Tibial artery (tissue), 4 donors: ENCODE measurements around the gene LRP1B.

ENCODE experiments used
- DNase-seq, 2 donors: peaks; one replicate each; pipeline ENCODE4 v3.0.0-alpha.2; 2019
- H3K27ac ChIP-seq, 2 donors: fragments of 200-600 bp; sonication (generic) in 1 of 2; 1 replicate in 1 of 2; 2 replicates in 1 of 2; pipeline ENCODE4 v1.5.1; 2018 to 2019; ENCODE audit warnings: mild to moderate bottlenecking in 1 of 2
- H3K27me3 ChIP-seq, 2 donors: fragments of 200-600 bp; sonication (generic) in 1 of 2; one replicate each; pipeline versions ENCODE4 v1.5.1 to v1.6.0; 2016 to 2019
- H3K36me3 ChIP-seq, 3 donors: fragments of 200-600 bp; sonication (generic) in 2 of 3; one replicate each; pipeline ENCODE4 v1.5.1; 2016 to 2019; ENCODE audit warnings: mild to moderate bottlenecking in 2 of 3
- H3K4me1 ChIP-seq, 4 donors: fragments of 200-600 bp; sonication (generic) in 2 of 4; 1 replicate in 3 of 4; 2 replicates in 1 of 4; pipeline ENCODE4 v1.5.1; 2016 to 2019
- H3K4me3 ChIP-seq, 2 donors: fragments of 200-600 bp; sonication (generic) in 1 of 2; 1 replicate in 1 of 2; 2 replicates in 1 of 2; pipeline ENCODE4 v1.5.1; 2018 to 2019; ENCODE audit warnings: mild to moderate bottlenecking in 2 of 2
- H3K9me3 ChIP-seq, 3 donors: fragments of 200-600 bp; sonication (generic) in 1 of 3; one replicate each; pipeline ENCODE4 v1.5.1; 2016 to 2019
- intact Hi-C: fragments of 100-400 bp; cut with DNase I; formaldehyde crosslinking; loops from one replicate; pipeline ENCODE4 v1.15.0; 2023; ENCODE audit warnings: low total_unique reads
- TF ChIP-seq, protein P1 (sequence below), 2 experiments: fragments of 200-600 bp in 1 of 2; fragments of 450-650 bp in 1 of 2; IDR thresholded peaks; one replicate each; pipeline ENCODE4 v1.5.1; 2017 to 2019; ENCODE audit warnings: antibody characterized with exemption in 2 of 2, mild to moderate bottlenecking in 1 of 2, moderate library complexity in 1 of 2

Gene LRP1B

DNA sequence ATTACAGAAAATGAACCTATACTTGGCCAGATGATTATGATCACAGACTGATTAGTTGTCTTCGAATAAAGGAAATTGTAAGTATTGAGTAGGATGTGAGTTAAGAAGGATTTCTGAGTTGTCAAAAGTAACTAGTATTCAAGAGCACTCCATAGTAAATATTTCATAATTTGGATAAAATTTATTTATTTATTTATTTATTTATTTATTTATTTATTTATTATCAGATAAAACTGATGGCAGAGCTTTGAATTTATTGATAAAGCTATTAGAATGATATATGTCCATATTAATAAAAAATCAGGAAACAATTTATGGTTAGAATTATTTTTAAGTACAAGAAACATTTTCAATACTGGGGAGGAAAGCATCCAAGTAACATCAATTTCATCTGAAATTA lies 1634.1 kb downstream of the LRP1B start:
- TF ChIP-seq, protein P1, sequence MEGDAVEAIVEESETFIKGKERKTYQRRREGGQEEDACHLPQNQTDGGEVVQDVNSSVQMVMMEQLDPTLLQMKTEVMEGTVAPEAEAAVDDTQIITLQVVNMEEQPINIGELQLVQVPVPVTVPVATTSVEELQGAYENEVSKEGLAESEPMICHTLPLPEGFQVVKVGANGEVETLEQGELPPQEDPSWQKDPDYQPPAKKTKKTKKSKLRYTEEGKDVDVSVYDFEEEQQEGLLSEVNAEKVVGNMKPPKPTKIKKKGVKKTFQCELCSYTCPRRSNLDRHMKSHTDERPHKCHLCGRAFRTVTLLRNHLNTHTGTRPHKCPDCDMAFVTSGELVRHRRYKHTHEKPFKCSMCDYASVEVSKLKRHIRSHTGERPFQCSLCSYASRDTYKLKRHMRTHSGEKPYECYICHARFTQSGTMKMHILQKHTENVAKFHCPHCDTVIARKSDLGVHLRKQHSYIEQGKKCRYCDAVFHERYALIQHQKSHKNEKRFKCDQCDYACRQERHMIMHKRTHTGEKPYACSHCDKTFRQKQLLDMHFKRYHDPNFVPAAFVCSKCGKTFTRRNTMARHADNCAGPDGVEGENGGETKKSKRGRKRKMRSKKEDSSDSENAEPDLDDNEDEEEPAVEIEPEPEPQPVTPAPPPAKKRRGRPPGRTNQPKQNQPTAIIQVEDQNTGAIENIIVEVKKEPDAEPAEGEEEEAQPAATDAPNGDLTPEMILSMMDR (IDR thresholded peaks at IDR 0.05): no peak
- Histone ChIP-seq H3K27me3 (no peaks in the 10 kb centered on the region), H3K9me3 (no peaks in the 10 kb centered on the region), H3K36me3 (no peaks in the 10 kb centered on the region), H3K27ac (no peak overlapping the region), H3K4me3 (no peak overlapping the region), H3K4me1 (no peaks in the 10 kb centered on the region)
- intact Hi-C loops: no loop called here
- no peak for DNase-seq

DNA sequence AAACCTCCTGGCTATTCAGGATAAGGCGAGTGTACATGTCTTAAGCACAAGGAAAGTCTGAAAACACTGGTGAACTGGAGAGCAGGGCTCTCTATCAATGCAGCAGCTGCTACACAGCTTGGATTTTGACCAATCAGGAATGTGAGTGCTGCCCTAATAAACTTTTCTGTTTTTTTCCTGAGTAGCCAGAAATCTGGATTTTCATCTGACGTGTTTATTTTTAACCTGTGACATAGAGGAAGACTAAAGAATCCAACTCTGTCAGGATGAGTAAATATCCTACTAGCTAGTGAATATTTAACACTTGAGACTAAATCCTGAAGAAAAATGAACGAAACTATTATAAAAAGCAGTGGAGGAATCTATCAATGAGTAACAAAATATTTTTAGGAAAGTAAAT lies 1638.9 kb downstream of the LRP1B start:
- Histone ChIP-seq H3K9me3 (no peaks in the 10 kb centered on the region), H3K4me1 (no peaks in the 10 kb centered on the region), H3K27me3 (no peaks in the 10 kb centered on the region), H3K4me3 (no peak overlapping the region), H3K36me3 (no peaks in the 10 kb centered on the region), H3K27ac (no peak overlapping the region)
- no peak for DNase-seq
- TF ChIP-seq, protein P1 (IDR thresholded peaks at IDR 0.05): no peak
- intact Hi-C loops: no loop called here

DNA sequence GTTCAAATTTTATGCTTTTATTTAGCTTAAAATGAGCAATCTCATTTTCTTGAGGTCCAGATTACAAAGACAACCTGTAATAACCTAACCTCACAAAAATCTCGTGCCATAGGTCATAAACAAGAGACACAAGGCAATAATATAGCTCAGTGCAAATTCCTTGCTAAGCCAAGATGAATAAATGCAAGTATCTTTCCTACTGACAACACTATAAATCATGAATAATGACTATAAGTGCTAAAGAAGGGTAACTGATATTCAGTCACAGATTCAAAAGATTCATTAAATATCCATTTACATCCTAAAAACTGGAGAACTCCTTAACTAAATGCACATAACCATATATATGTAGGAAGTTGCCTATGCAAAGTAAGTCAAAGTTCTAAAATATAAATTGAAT lies 1641.6 kb downstream of the LRP1B start:
- H3K36me3 ChIP-seq: no peaks in the 10 kb centered on the region
- no peaks in the 10 kb centered on the region for H3K9me3 ChIP-seq
- DNase-seq: no peak
- intact Hi-C loops: no loop called here
- H3K4me3 ChIP-seq: no peak overlapping the region
- H3K27ac ChIP-seq: no peak overlapping the region
- TF ChIP-seq, protein P1 (IDR thresholded peaks at IDR 0.05): no peak
- no peaks in the 10 kb centered on the region for H3K27me3 ChIP-seq
- H3K4me1 ChIP-seq: no peaks in the 10 kb centered on the region

DNA sequence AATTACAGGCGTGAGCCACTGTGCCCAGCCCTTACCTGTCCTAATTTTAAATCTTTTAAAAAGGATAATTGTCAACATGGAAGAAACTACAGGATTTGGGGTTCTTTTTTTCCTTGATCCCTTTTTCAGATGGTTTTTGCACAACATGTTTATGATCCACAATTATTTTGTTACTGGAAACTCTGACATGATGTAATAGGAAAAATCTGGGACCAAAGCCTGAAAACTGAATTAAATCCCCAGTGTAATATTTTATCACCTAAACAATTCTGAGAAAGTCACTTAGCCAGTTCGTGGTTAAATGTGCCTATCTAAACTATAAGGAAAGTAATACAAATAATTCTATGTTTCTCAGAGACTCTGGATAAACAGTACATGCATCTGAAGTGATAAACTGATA lies 1649.7 kb downstream of the LRP1B start:
- TF ChIP-seq, protein P1 (IDR thresholded peaks at IDR 0.05): no peak
- no peak for DNase-seq
- H3K36me3 ChIP-seq: no peaks in the 10 kb centered on the region
- intact Hi-C loops: no loop called here
- H3K27me3 ChIP-seq: no peaks in the 10 kb centered on the region
- no peak overlapping the region for H3K27ac ChIP-seq
- H3K4me1 ChIP-seq: no peaks in the 10 kb centered on the region
- no peak overlapping the region for H3K4me3 ChIP-seq
- no peaks in the 10 kb centered on the region for H3K9me3 ChIP-seq

DNA sequence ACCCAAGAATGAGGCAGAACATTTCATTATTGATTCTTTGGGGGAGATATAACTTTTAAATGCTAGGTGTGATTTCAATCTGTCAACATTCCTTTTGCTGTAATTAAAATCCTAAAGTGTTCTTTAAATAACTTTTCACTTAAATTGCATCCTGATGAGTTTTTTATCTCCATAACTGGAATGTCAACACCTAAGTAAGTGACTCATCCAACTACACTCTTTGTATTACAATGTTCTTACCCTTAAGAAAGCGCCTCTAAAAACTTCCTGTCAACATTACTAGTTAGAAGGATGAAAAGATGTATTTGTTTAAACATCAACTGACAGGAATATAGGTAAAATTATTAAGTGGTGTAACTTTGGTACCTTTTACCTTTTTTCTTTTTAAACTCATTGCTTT lies 1657.0 kb downstream of the LRP1B start:
- Histone ChIP-seq H3K4me1 (no peaks in the 10 kb centered on the region), H3K4me3 (no peak overlapping the region), H3K27ac (no peak overlapping the region), H3K36me3 (no peaks in the 10 kb centered on the region), H3K9me3 (no peaks in the 10 kb centered on the region), H3K27me3 (no peaks in the 10 kb centered on the region)
- no peak for DNase-seq
- intact Hi-C loops: no loop called here
- TF ChIP-seq, protein P1 (IDR thresholded peaks at IDR 0.05): no peak

DNA sequence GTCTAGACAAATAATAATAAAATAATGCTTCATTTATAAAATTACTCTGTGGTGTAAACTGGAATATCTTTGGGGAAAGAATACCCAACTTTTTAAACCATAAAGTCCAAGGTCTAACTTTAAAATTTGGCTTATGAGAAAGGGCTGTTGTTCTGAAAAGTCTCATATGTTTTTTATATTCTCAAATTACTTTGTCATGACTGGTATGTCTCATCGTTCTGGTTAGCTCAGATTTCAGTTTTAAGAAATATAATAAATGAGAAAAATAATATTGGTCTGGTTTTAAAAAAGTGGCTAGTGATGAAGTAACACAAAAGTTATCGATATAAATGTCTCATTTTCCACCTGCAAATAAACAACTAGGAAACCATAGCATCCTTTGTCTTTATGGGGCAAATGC lies 1658.1 kb downstream of the LRP1B start:
- no peaks in the 10 kb centered on the region for H3K36me3 ChIP-seq
- H3K4me1 ChIP-seq: no peaks in the 10 kb centered on the region
- TF ChIP-seq, protein P1 (IDR thresholded peaks at IDR 0.05): no peak
- no peak overlapping the region for H3K27ac ChIP-seq
- H3K27me3 ChIP-seq: no peaks in the 10 kb centered on the region
- DNase-seq: no peak
- H3K4me3 ChIP-seq: no peak overlapping the region
- intact Hi-C loops: no loop called here
- no peaks in the 10 kb centered on the region for H3K9me3 ChIP-seq
